Calu3 (cell line): ENCODE results near the gene AGPAT1. TPM values are rescaled to one million over a fixed set of nuclear protein-coding genes. Genes with fewer than 3 reads are reported as not detected.

Experiments
- BruUV-seq: library from RNA; stranded (reverse); fragments of 400-500 nt; replicated peaks from 2 replicates; lab custom pipeline; 2021; lab: Mats Ljungman, UMichigan
- CTCF ChIA-PET: fragments of 300-600 bp; sonication (Branson Sonifier 250); formaldehyde crosslinking; loops from one replicate; lab custom pipeline; 2022; ENCODE audit warnings: antibody characterized with exemption; lab: Charles Lee
- DNase-seq: peaks from one replicate; pipeline ENCODE4 v3.0.0; 2022
- H3K27ac Mint-ChIP-seq: one replicate; pipeline ENCODE4 v1.8.0; 2022; ENCODE audit warnings: mixed read lengths; ENCODE audit not compliant: unreplicated experiment
- H3K27me3 Mint-ChIP-seq: one replicate; pipeline ENCODE4 v1.8.0; 2022; ENCODE audit warnings: mixed read lengths; ENCODE audit not compliant: unreplicated experiment
- H3K36me3 Mint-ChIP-seq: one replicate; pipeline ENCODE4 v1.8.0; 2022; ENCODE audit warnings: mild to moderate bottlenecking, moderate library complexity, mixed read lengths; ENCODE audit not compliant: insufficient read depth, unreplicated experiment
- H3K4me1 Mint-ChIP-seq: one replicate; pipeline ENCODE4 v1.8.0; 2022; ENCODE audit warnings: mild to moderate bottlenecking, low read depth, mixed read lengths; ENCODE audit not compliant: unreplicated experiment
- H3K4me3 Mint-ChIP-seq: one replicate; pipeline ENCODE4 v1.8.0; 2022; ENCODE audit warnings: mild to moderate bottlenecking, low read depth, moderate library complexity, mixed read lengths; ENCODE audit not compliant: unreplicated experiment
- H3K9me3 Mint-ChIP-seq: one replicate; pipeline ENCODE4 v1.8.0; 2022; ENCODE audit warnings: low read depth, mixed read lengths; ENCODE audit not compliant: unreplicated experiment
- intact Hi-C: fragments of 100-400 bp; cut with micrococcal nuclease; formaldehyde crosslinking; loops from one replicate; pipeline ENCODE4 v1.10.0; 2022; ENCODE audit not compliant: unreplicated experiment
- total RNA-seq: library from RNA; stranded (reverse); gene quantifications from 2 replicates; pipeline ENCODE4 v1.2.3, GENCODE V29; 2022
- TF ChIP-seq, protein P1 (sequence below): fragments of 200-600 bp; IDR thresholded peaks from one replicate; pipeline ENCODE4 v1.8.0; 2022; ENCODE audit warnings: antibody characterized with exemption; ENCODE audit not compliant: unreplicated experiment

AGPAT1 gene
- total RNA-seq, 1 experiment from 2014 or later: 138 TPM

DNA sequence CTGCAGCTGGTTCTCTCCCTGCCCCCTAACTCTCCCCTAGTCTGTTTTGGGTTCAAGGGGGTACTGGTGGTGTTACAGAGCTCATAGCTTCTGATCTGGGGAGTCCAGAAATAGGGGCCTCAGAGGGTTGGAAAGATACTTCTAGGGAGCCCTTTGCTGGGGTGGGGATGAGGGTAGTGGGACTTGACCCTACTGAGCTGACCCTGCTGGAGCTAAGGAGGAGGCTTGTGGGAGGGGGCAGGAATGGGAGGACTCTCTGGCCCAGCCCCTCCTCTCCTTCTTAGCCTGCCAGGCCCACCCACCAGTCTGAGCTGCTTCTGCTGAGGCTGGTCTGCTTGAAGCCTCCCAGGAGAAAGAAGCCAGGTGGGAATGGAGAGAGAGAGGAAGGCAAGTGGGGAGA, 11.6 kb downstream of the AGPAT1 start, which contains the start of gene EGFL8:
EGFL8 (plus strand) TSS at position 301 of the 400 bp plus-strand sequence. CDS start 1,571 bp downstream, outside the sequence.
- CTCF ChIA-PET: interaction anchor here (0.5 kb wide), 1 partner anchor 63 kb away, joined by 6 read pairs; no protein-coding TSS in a partner anchor
- BruUV-seq: no TSS peak
- H3K4me1 Mint-ChIP-seq: no peaks in the 10 kb centered on the region
- H3K4me3 Mint-ChIP-seq: no peak within 1 kb of the TSS
- TF ChIP-seq, protein P1, sequence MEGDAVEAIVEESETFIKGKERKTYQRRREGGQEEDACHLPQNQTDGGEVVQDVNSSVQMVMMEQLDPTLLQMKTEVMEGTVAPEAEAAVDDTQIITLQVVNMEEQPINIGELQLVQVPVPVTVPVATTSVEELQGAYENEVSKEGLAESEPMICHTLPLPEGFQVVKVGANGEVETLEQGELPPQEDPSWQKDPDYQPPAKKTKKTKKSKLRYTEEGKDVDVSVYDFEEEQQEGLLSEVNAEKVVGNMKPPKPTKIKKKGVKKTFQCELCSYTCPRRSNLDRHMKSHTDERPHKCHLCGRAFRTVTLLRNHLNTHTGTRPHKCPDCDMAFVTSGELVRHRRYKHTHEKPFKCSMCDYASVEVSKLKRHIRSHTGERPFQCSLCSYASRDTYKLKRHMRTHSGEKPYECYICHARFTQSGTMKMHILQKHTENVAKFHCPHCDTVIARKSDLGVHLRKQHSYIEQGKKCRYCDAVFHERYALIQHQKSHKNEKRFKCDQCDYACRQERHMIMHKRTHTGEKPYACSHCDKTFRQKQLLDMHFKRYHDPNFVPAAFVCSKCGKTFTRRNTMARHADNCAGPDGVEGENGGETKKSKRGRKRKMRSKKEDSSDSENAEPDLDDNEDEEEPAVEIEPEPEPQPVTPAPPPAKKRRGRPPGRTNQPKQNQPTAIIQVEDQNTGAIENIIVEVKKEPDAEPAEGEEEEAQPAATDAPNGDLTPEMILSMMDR: no peak
- H3K27ac Mint-ChIP-seq: no peak within 1 kb of the TSS
- peaks cover 31% of the 10 kb centered on the region for H3K36me3 Mint-ChIP-seq
- intact Hi-C loops: no loop called here
- DNase-seq: no peak
- H3K27me3 Mint-ChIP-seq: no peaks in the 10 kb centered on the region
- no peaks in the 10 kb centered on the region for H3K9me3 Mint-ChIP-seq

DNA sequence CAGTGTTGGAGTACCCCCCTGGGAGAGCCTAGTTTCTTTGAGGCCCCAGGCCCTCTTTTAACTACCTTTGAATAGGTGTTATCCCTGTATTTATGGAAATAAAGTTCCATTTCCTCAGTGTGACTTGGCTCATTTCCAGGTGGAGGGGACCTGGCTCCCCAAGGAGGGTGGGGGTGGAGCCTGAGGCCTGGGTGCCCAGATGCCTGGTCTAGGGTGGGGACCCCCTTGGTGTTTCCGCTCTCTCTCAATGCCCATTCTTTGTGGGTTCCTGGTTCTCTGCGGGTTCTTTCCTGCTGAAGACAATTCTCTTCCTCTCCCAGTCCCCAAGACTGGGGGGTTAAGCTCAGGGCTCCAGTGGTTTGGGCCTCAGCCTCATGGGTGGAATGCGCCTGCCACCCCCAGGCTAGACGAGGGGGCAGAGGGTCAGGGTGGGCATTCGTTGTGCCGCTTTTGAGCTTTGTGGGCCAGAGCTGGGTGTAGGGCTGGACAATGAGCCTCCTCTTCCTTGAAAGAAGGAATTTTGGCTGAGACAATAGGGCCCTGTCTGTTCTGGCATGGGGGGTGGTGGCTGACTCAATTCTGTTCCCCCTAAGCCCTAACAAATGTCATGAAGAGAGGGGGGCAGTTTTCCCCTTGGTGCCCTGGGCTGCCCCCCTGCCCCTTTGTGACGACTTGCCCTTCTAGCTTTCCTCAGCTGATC, 12.2 kb downstream of the AGPAT1 start:
- no peak for DNase-seq
- CTCF ChIA-PET: no interaction called here
- H3K36me3 Mint-ChIP-seq: peaks cover 30% of the 10 kb centered on the region
- no peaks in the 10 kb centered on the region for H3K9me3 Mint-ChIP-seq
- H3K27ac Mint-ChIP-seq: no peak overlapping the region
- TF ChIP-seq, protein P1: no peak
- no TSS peak for BruUV-seq
- no peaks in the 10 kb centered on the region for H3K27me3 Mint-ChIP-seq
- H3K4me3 Mint-ChIP-seq: no peak overlapping the region
- H3K4me1 Mint-ChIP-seq: no peaks in the 10 kb centered on the region
- intact Hi-C loops: no loop called here

GRCh38 chr6:32158052-32158451, 17.8 kb downstream of the AGPAT1 start:
- H3K9me3 Mint-ChIP-seq: no peaks in the 10 kb centered on the region
- no peak overlapping the region for H3K4me3 Mint-ChIP-seq
- H3K4me1 Mint-ChIP-seq: peaks cover 17% of the 10 kb centered on the region
- intact Hi-C loops: no loop called here
- DNase-seq: no peak
- TF ChIP-seq, protein P1: no peak
- CTCF ChIA-PET: interaction anchor here (0.7 kb wide), 1 partner anchor 795 kb away, joined by 3 read pairs; the partner anchor contains the start of gene HLA-DMA
- no TSS peak for BruUV-seq
- peaks cover 30% of the 10 kb centered on the region for H3K36me3 Mint-ChIP-seq
- no peak overlapping the region for H3K27ac Mint-ChIP-seq
- no peaks in the 10 kb centered on the region for H3K27me3 Mint-ChIP-seq

DNA sequence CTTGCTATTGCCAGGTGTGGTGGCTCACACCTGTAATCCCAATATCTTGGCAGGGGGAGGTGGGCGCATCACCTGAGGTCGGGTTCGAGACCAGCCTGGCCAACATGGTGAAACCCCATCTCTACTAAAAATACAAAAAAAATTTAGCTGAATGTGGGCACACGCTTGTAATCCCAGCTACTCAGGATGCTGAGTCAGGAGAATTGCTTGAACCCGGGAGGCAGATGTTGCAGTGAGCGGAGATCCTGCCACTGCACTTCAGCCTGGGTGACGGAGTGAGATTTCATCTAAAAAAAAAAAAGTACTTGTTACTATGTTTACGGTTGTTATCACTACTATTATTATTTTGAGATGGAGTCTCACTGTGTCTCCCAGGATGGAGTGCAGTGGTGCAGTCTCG, 19.0 kb downstream of the AGPAT1 start:
- intact Hi-C loops: no loop called here
- H3K9me3 Mint-ChIP-seq: no peaks in the 10 kb centered on the region
- H3K27me3 Mint-ChIP-seq: no peaks in the 10 kb centered on the region
- no TSS peak for BruUV-seq
- H3K27ac Mint-ChIP-seq: no peak overlapping the region
- no peak overlapping the region for H3K4me3 Mint-ChIP-seq
- TF ChIP-seq, protein P1: no peak
- peaks cover 22% of the 10 kb centered on the region for H3K4me1 Mint-ChIP-seq
- H3K36me3 Mint-ChIP-seq: peaks cover 29% of the 10 kb centered on the region
- no peak for DNase-seq
- CTCF ChIA-PET: interaction anchor here (0.7 kb wide), 1 partner anchor 219 kb away, joined by 3 read pairs; no protein-coding TSS in a partner anchor
